GM12891 (cell line): ENCODE data around the gene CSPG5.

Experiments
- DNase-seq: peaks from one replicate; pipeline ENCODE4 v3.0.0; 2011; ENCODE audit warnings: low spot score; ENCODE audit not compliant: insufficient read length
- FAIRE-seq: peaks from 2 replicates; lab custom pipeline; 2011; peaks lifted over from hg19 to GRCh38; lab: Jason Lieb, UNC
- PAX5 ChIP-seq: IDR thresholded peaks from 2 replicates; pipeline ENCODE4 v1.6.1; 2011; ENCODE audit warnings: low read length, moderate library complexity, mild to moderate bottlenecking; ENCODE audit not compliant: insufficient read depth, severe bottlenecking
- POLR2A ChIP-seq: IDR thresholded peaks from 2 replicates; pipeline ENCODE4 v1.6.1; 2011; ENCODE audit warnings: low read depth, low read length, control low read depth
- POLR2AphosphoS5 ChIP-seq: IDR thresholded peaks from 2 replicates; pipeline ENCODE4 v1.6.1; 2011; ENCODE audit warnings: low read depth, low read length, control low read depth
- POU2F2 ChIP-seq: IDR thresholded peaks from 2 replicates; pipeline ENCODE4 v1.6.1; 2011; ENCODE audit warnings: low read depth, mild to moderate bottlenecking, control low read depth, low read length, moderate library complexity
- SPI1 ChIP-seq: IDR thresholded peaks from 2 replicates; pipeline ENCODE4 v1.6.1; 2011; ENCODE audit warnings: low read depth, low read length, control low read depth
- TAF1 ChIP-seq: IDR thresholded peaks from 2 replicates; pipeline ENCODE4 v1.6.1; 2011; ENCODE audit warnings: low read depth, low read length, control low read depth

Gene CSPG5

GRCh38 chr3:47588587-47588986, 9.9 kb upstream of the CSPG5 start:
- FAIRE-seq: no peak

GRCh38 chr3:47588053-47588452, 9.4 kb upstream of the CSPG5 start:
- TF ChIP-seq PAX5: no peak
- TF ChIP-seq TAF1: no peak
- no peak for TF ChIP-seq POU2F2
- TF ChIP-seq POLR2AphosphoS5: no peak
- TF ChIP-seq POLR2A: no peak
- no peak for TF ChIP-seq SPI1
- FAIRE-seq: no peak
- DNase-seq: no peak

More at GRCh38 chr3:47588587-47588986, 9.9 kb upstream of the CSPG5 start:
- TF ChIP-seq POU2F2 (no peak), TAF1 (no peak), POLR2A (no peak), SPI1 (no peak), POLR2AphosphoS5 (no peak), PAX5 (no peak)
- no peak for DNase-seq

GRCh38 chr3:47586746-47587145, 8.1 kb upstream of the CSPG5 start:
- no peak for FAIRE-seq
- no peak for DNase-seq
- TF ChIP-seq SPI1 (no peak), POLR2AphosphoS5 (no peak), PAX5 (no peak), POU2F2 (no peak), TAF1 (no peak), POLR2A (no peak)

GRCh38 chr3:47583320-47584075, 4.8 kb upstream of the CSPG5 start:
- no peak for DNase-seq
- no peak for FAIRE-seq
- TF ChIP-seq POLR2AphosphoS5 (no peak), POLR2A (peak; percentile 36; the same call in 1 of the 2 replicates), SPI1 (no peak), POU2F2 (no peak), PAX5 (no peak)

- FAIRE-seq (no peak), DNase-seq (no peak)
- TF ChIP-seq POLR2A (no peak), PAX5 (no peak), TAF1 (no peak), POLR2AphosphoS5 (no peak), SPI1 (no peak)
These were observed 3.2 kb upstream of the CSPG5 start for GRCh38 chr3:47581835-47582234.

- no peak for TF ChIP-seq POU2F2
- TF ChIP-seq TAF1: no peak
- no peak for TF ChIP-seq PAX5
- TF ChIP-seq POLR2AphosphoS5: no peak
- no peak for TF ChIP-seq SPI1
- no peak for TF ChIP-seq POLR2A
- FAIRE-seq: peak; percentile 38
- no peak for DNase-seq
These were observed 2.8 kb upstream of the CSPG5 start for GRCh38 chr3:47581422-47581821.

GRCh38 chr3:47580481-47580880, 1.8 kb upstream of the CSPG5 start:
- no peak for TF ChIP-seq POU2F2
- no peak for TF ChIP-seq TAF1
- no peak for TF ChIP-seq SPI1
- no peak for TF ChIP-seq POLR2A
- no peak for TF ChIP-seq POLR2AphosphoS5
- no peak for TF ChIP-seq PAX5
- FAIRE-seq (no peak), DNase-seq (no peak)

GRCh38 chr3:47579875-47580274, 1.2 kb upstream of the CSPG5 start:
- TF ChIP-seq POU2F2: no peak
- TF ChIP-seq PAX5: no peak
- no peak for TF ChIP-seq POLR2A
- no peak for TF ChIP-seq TAF1
- no peak for TF ChIP-seq POLR2AphosphoS5
- TF ChIP-seq SPI1: no peak
- no peak for FAIRE-seq
- no peak for DNase-seq

- peak; percentile 84 for DNase-seq
- TF ChIP-seq PAX5: no peak
- TF ChIP-seq POLR2AphosphoS5: no peak
- TF ChIP-seq SPI1: no peak
- TF ChIP-seq TAF1: no peak
- no peak for TF ChIP-seq POLR2A
- TF ChIP-seq POU2F2: no peak
- FAIRE-seq: no peak
These were observed 489 bp downstream of the CSPG5 start for GRCh38 chr3:47578119-47578632.

GRCh38 chr3:47577583-47578118, 1.0 kb downstream of the CSPG5 start:
- no peak for TF ChIP-seq POLR2A
- DNase-seq (no peak), FAIRE-seq (no peak)
